Activated naive CD4-positive, alpha-beta T cell treated with anti-CD3 and anti-CD28 coated beads, Interleukin-2, amount 50 U/mL, for 16 hours (primary cell): ENCODE measurements around the gene OPCML.

Source experiments
- DNase-seq: peaks from one replicate; pipeline ENCODE4 v3.0.0-alpha.2; 2020

The OPCML gene

GRCh38 chr11:132771746-132772145 lies 760.6 kb downstream of the OPCML start:
- no peak for DNase-seq

GRCh38 chr11:132770829-132771530 lies 761.3 kb downstream of the OPCML start:
- DNase-seq = no peak

- no peak for DNase-seq
Observed at GRCh38 chr11:132763503-132763902, 768.8 kb downstream of the OPCML start.

- DNase-seq = no peak
Observed at GRCh38 chr11:132755934-132756333, 776.4 kb downstream of the OPCML start.

GRCh38 chr11:132751516-132752250 lies 780.6 kb downstream of the OPCML start:
- no peak for DNase-seq

GRCh38 chr11:132746305-132746704 lies 786.0 kb downstream of the OPCML start:
- DNase-seq = no peak

- no peak for DNase-seq
Observed at GRCh38 chr11:132745306-132745705, 787.0 kb downstream of the OPCML start.

- no peak for DNase-seq
Observed at GRCh38 chr11:132744771-132745170, 787.5 kb downstream of the OPCML start.

GRCh38 chr11:132743601-132744000 lies 788.7 kb downstream of the OPCML start:
- no peak for DNase-seq

- no peak for DNase-seq
Observed at GRCh38 chr11:132742929-132743328, 789.4 kb downstream of the OPCML start.

GRCh38 chr11:132734217-132734616 lies 798.1 kb downstream of the OPCML start:
- no peak for DNase-seq

- no peak for DNase-seq
Observed at GRCh38 chr11:132728026-132728425, 804.3 kb downstream of the OPCML start.

GRCh38 chr11:132721526-132721925 lies 810.8 kb downstream of the OPCML start:
- no peak for DNase-seq

- no peak for DNase-seq
Observed at GRCh38 chr11:132719684-132720083, 812.6 kb downstream of the OPCML start.

GRCh38 chr11:132718711-132719671 lies 813.3 kb downstream of the OPCML start:
- no peak for DNase-seq

GRCh38 chr11:132717824-132718223 lies 814.5 kb downstream of the OPCML start:
- no peak for DNase-seq

- no peak for DNase-seq
Observed at GRCh38 chr11:132716037-132716436, 816.3 kb downstream of the OPCML start.

GRCh38 chr11:132714859-132715440 lies 817.4 kb downstream of the OPCML start:
- DNase-seq = no peak

- no peak for DNase-seq
Observed at GRCh38 chr11:132712466-132712865, 819.8 kb downstream of the OPCML start.

- DNase-seq = no peak
Observed at GRCh38 chr11:132704781-132705375, 827.4 kb downstream of the OPCML start.

- no peak for DNase-seq
Observed at GRCh38 chr11:132692891-132693290, 839.4 kb downstream of the OPCML start.

- DNase-seq = no peak
Observed at GRCh38 chr11:132691848-132692550, 840.3 kb downstream of the OPCML start.
